H1 (cell line): ENCODE data around the gene GLG1. TPM values are rescaled to one million over a fixed set of nuclear protein-coding genes. Genes with fewer than 3 reads are reported as not detected.

Source experiments
- CTCF ChIA-PET: fragments of 300-600 bp; sonication (Branson Sonifier 250); formaldehyde crosslinking; loops from one replicate; lab custom pipeline; 2021; ENCODE audit not compliant: partially characterized antibody; lab: Charles Lee
- POLR2A ChIA-PET: fragments of 300-600 bp; sonication (Branson Sonifier 250); formaldehyde crosslinking; loops from one replicate; lab custom pipeline; 2021; ENCODE audit warnings: inconsistent platforms; ENCODE audit not compliant: partially characterized antibody; lab: Charles Lee
- DNase-seq, 2 experiments: peaks; one replicate each; pipeline versions ENCODE4 v3.0.0 to v3.0.0-alpha.2; 2010 to 2022; ENCODE audit warnings: low spot score in 2 of 2, low read depth in 1 of 2, mixed read lengths in 1 of 2
- FAIRE-seq: peaks from 2 replicates; lab custom pipeline; 2011; peaks lifted over from hg19 to GRCh38; lab: Jason Lieb, UNC
- H2AFZ ChIP-seq: 2 replicates; pipeline ENCODE4 v1.8.1; 2012; ENCODE audit warnings: low read length, inconsistent platforms
- H2AK5ac ChIP-seq: 2 replicates; pipeline ENCODE4 v1.6.1; 2013; ENCODE audit warnings: low read depth, low read length
- H2BK120ac ChIP-seq: replicated peaks from 2 replicates; pipeline ENCODE3; 2013; ENCODE audit warnings: low read depth, low read length, inconsistent platforms
- H2BK12ac ChIP-seq: 2 replicates; pipeline ENCODE4 v1.6.1; 2013; ENCODE audit warnings: low read depth, low read length
- H2BK15ac ChIP-seq: 2 replicates; pipeline ENCODE4 v1.6.1; 2013; ENCODE audit warnings: low read length
- H2BK20ac ChIP-seq: 2 replicates; pipeline ENCODE4 v1.6.1; 2013; ENCODE audit warnings: low read length
- H2BK5ac ChIP-seq: 2 replicates; pipeline ENCODE4 v1.6.1; 2013; ENCODE audit warnings: low read depth, low read length
- H3K14ac ChIP-seq: 2 replicates; pipeline ENCODE4 v1.6.1; 2013; ENCODE audit warnings: inconsistent platforms; ENCODE audit not compliant: insufficient read length
- H3K18ac ChIP-seq: 2 replicates; pipeline ENCODE4 v1.6.1; 2013; ENCODE audit warnings: low read length; ENCODE audit errors: extremely low read depth
- H3K23ac ChIP-seq: 2 replicates; pipeline ENCODE4 v1.6.1; 2013; ENCODE audit warnings: inconsistent platforms; ENCODE audit not compliant: insufficient read length
- H3K23me2 ChIP-seq: 2 replicates; pipeline ENCODE4 v1.6.1; 2013; ENCODE audit warnings: low read depth, low read length
- H3K27ac ChIP-seq: 2 replicates; pipeline ENCODE4 v1.6.1; 2011; ENCODE audit warnings: low read depth, low read length, inconsistent platforms
- H3K27me3 ChIP-seq, 4 experiments: replicated peaks in 1 of 4; 1 replicate in 1 of 4; 2 replicates in 3 of 4; pipeline versions ENCODE4 v1.6.1 to v1.8.1; 2011 to 2013; ENCODE audit warnings: low read length in 3 of 4, mild to moderate bottlenecking in 3 of 4, inconsistent platforms in 2 of 4, mixed read lengths in 2 of 4, moderate library complexity in 1 of 4; ENCODE audit not compliant: control insufficient read depth in 3 of 4, insufficient read depth in 3 of 4; ENCODE audit errors: extremely low read depth in 1 of 4
- H3K36me3 ChIP-seq, 4 experiments: 2 replicates each; pipeline versions ENCODE4 v1.6.1 to v1.8.1; 2011 to 2013; ENCODE audit warnings: mild to moderate bottlenecking in 4 of 4, low read length in 3 of 4, moderate library complexity in 2 of 4, control low read depth in 1 of 4, inconsistent platforms in 1 of 4; ENCODE audit not compliant: insufficient read depth in 4 of 4, control insufficient read depth in 2 of 4
- H3K4ac ChIP-seq: replicated peaks from 2 replicates; pipeline ENCODE3; 2013; ENCODE audit warnings: low read length, low read depth, mixed read lengths, inconsistent platforms; ENCODE audit not compliant: insufficient read length
- H3K4me1 ChIP-seq, 4 experiments: replicated peaks in 1 of 4; 1 replicate in 1 of 4; 2 replicates in 3 of 4; pipeline versions ENCODE4 v1.6.1 to v1.8.1; 2011 to 2013; ENCODE audit warnings: low read length in 3 of 4, inconsistent platforms in 2 of 4, mixed read lengths in 1 of 4; ENCODE audit not compliant: insufficient read depth in 4 of 4, control insufficient read depth in 3 of 4
- H3K4me2 ChIP-seq, 2 experiments: 2 replicates each; pipeline versions ENCODE4 v1.6.1 to v1.8.1; 2011 to 2013; ENCODE audit warnings: low read depth in 2 of 2, low read length in 2 of 2, control low read depth in 1 of 2, inconsistent platforms in 1 of 2, mild to moderate bottlenecking in 1 of 2; ENCODE audit not compliant: insufficient read depth in 1 of 2
- H3K4me3 ChIP-seq, 4 experiments: fragments of 200-600, 300-600 bp in 1 of 4; sonication (generic), shearing (Covaris generic), sonication (Bioruptor Twin) in 1 of 4; 2 replicates each; pipeline versions ENCODE4 v1.5.1 to v1.8.1; 2011 to 2016; ENCODE audit warnings: low read length in 4 of 4, low read depth in 3 of 4, control low read depth in 2 of 4, inconsistent platforms in 2 of 4, mild to moderate bottlenecking in 2 of 4, mixed read lengths in 1 of 4, moderate library complexity in 1 of 4; ENCODE audit not compliant: insufficient read depth in 2 of 4; ENCODE audit errors: extremely low read depth in 1 of 4
- H3K56ac ChIP-seq: replicated peaks from 2 replicates; pipeline ENCODE3; 2013; ENCODE audit warnings: low read depth, mild to moderate bottlenecking, mixed read lengths, low read length, inconsistent platforms; ENCODE audit not compliant: insufficient read length
- H3K79me1 ChIP-seq: 2 replicates; pipeline ENCODE4 v1.6.1; 2013; ENCODE audit warnings: low read depth, low read length, control low read depth
- H3K79me2 ChIP-seq, 2 experiments: 2 replicates each; pipeline versions ENCODE4 v1.6.1 to v1.8.1; 2012 to 2013; ENCODE audit warnings: low read length in 2 of 2, mild to moderate bottlenecking in 2 of 2, inconsistent platforms in 1 of 2; ENCODE audit not compliant: insufficient read depth in 2 of 2, control insufficient read depth in 1 of 2
- H3K9ac ChIP-seq, 4 experiments: replicated peaks in 1 of 4; 1 replicate in 1 of 4; 2 replicates in 3 of 4; pipeline versions ENCODE4 v1.6.1 to v1.8.1; 2011 to 2013; ENCODE audit warnings: low read depth in 3 of 4, low read length in 3 of 4, control low read depth in 2 of 4, mild to moderate bottlenecking in 2 of 4, moderate library complexity in 2 of 4, inconsistent platforms in 1 of 4; ENCODE audit errors: extremely low read depth in 1 of 4
- H3K9me3 ChIP-seq, 2 experiments: 2 replicates each; pipeline versions ENCODE4 v1.6.1 to v1.8.1; 2012 to 2013; ENCODE audit warnings: mild to moderate bottlenecking in 2 of 2, moderate library complexity in 2 of 2, control low read depth in 1 of 2, inconsistent platforms in 1 of 2, low read depth in 1 of 2, low read length in 1 of 2, mixed read lengths in 1 of 2; ENCODE audit not compliant: insufficient read depth in 2 of 2
- H4K20me1 ChIP-seq, 2 experiments: replicated peaks in 1 of 2; 2 replicates each; pipeline versions ENCODE3 to v1.8.1; 2011 to 2013; ENCODE audit warnings: inconsistent platforms in 2 of 2, low read length in 2 of 2, mild to moderate bottlenecking in 1 of 2; ENCODE audit not compliant: insufficient read depth in 2 of 2, control insufficient read depth in 1 of 2
- H4K5ac ChIP-seq: 2 replicates; pipeline ENCODE4 v1.6.1; 2013; ENCODE audit warnings: low read length, low read depth, mixed read lengths, inconsistent platforms; ENCODE audit not compliant: insufficient read length
- H4K8ac ChIP-seq: 2 replicates; pipeline ENCODE4 v1.8.0; 2013; ENCODE audit warnings: mild to moderate bottlenecking, moderate library complexity, low read length, inconsistent platforms; ENCODE audit not compliant: insufficient read depth; ENCODE audit errors: extremely low read depth
- H4K91ac ChIP-seq: replicated peaks from 2 replicates; pipeline ENCODE3; 2013; ENCODE audit warnings: low read length, mixed read lengths, inconsistent platforms; ENCODE audit not compliant: insufficient read length
- BCL11A ChIP-seq, 2 experiments: IDR thresholded peaks; one replicate each; pipeline ENCODE4 v1.6.1; 2011; ENCODE audit warnings: low read depth in 2 of 2, low read length in 2 of 2, mild to moderate bottlenecking in 2 of 2
- BRCA1 ChIP-seq: IDR thresholded peaks from 2 replicates; pipeline ENCODE4 v1.6.1; 2012; ENCODE audit warnings: low read depth, low read length, improper control_type of control experiment
- CREB1 ChIP-seq: IDR thresholded peaks from 2 replicates; pipeline ENCODE4 v1.6.1; 2012; ENCODE audit warnings: inconsistent platforms
- HDAC2 ChIP-seq, 2 experiments: fragments of 300-600 bp in 1 of 2; sonication (generic) in 1 of 2; IDR thresholded peaks; 2 replicates each; pipeline ENCODE4 v1.6.1; 2011 to 2012; ENCODE audit warnings: low read depth in 2 of 2, low read length in 2 of 2, mild to moderate bottlenecking in 2 of 2, moderate library complexity in 2 of 2, borderline replicate concordance in 1 of 2, inconsistent platforms in 1 of 2
- JUND ChIP-seq: IDR thresholded peaks from 2 replicates; pipeline ENCODE4 v1.6.1; 2011; ENCODE audit warnings: mild to moderate bottlenecking, improper control_type of control experiment, low read length
- SIX5 ChIP-seq: IDR thresholded peaks from 2 replicates; pipeline ENCODE4 v1.6.1; 2011; ENCODE audit warnings: mild to moderate bottlenecking, low read depth, low read length
- TAF7 ChIP-seq: optimal IDR thresholded peaks from 2 replicates; pipeline ENCODE3; 2011; ENCODE audit warnings: low read depth, mild to moderate bottlenecking, inconsistent platforms, low read length, moderate library complexity, borderline replicate concordance
- WGBS, 2 experiments: shearing (Covaris generic) in 1 of 2; methylation state at CpG; one replicate each; pipeline versions ENCODE4 v1.1.6 to v1.1.7; 2013 to 2015; ENCODE audit warnings: low lambda C conversion rate in 2 of 2, mixed read lengths in 2 of 2, inconsistent platforms in 1 of 2, low coverage in 1 of 2, missing lambda C conversion rate in 1 of 2; ENCODE audit not compliant: insufficient replicate concordance in 2 of 2, insufficient coverage in 1 of 2, insufficient read length in 1 of 2; ENCODE audit errors: extremely low coverage in 1 of 2, missing lambda C conversion rate in 1 of 2; 5-methylcytosine and 5-hydroxymethylcytosine counted together
- polyA plus RNA-seq, 7 experiments: library from polyadenylated mRNA; depleted of rRNA in 3 of 7; stranded (reverse) in 5 of 7; unstranded in 2 of 7; fragments of >200 nt in 5 of 7; fragments of 200-250 nt in 2 of 7; gene quantifications; 1 replicate in 5 of 7; 2 replicates in 1 of 7; 4 replicates in 1 of 7; pipeline versions ENCODE4 v1.2.1 to v1.2.3, GENCODE V29; 2011 to 2013; ENCODE audit warnings: missing spikeins in 2 of 7, mixed read lengths in 2 of 7
- total RNA-seq: library from RNA; stranded (reverse); fragmentation: NEBNext Ultra II Directional; extraction: Animal tissue kit (Norgen Biotek cat#: 25700); gene quantifications from 2 replicates; pipeline ENCODE4 v1.2.1, GENCODE V29; 2021

Gene GLG1
- total and polyA plus RNA-seq, 2 of the 8 experiments (the other 6 are each of a cell fraction or from before 2014, with no cell fraction given): 53.4 to 139 TPM

- Histone ChIP-seq H3K27me3 (no peaks in the 10 kb centered on the region), H3K79me1 (peaks cover 12% of the 10 kb centered on the region), H3K4me3 (no peak overlapping the region), H3K4me2 (no peak overlapping the region), H2BK120ac (no peak overlapping the region), H3K14ac (no peak overlapping the region), H3K27ac (no peak overlapping the region), H2AFZ (no peak overlapping the region), H2AK5ac (no peak overlapping the region), H4K91ac (no peak overlapping the region), H3K36me3 (no peaks in the 10 kb centered on the region), H3K4ac (no peak overlapping the region), H3K79me2 (peaks cover 12 to 87% of the 10 kb centered on the region in 2 experiments; a peak in 3 of 4 replicates), H3K56ac (no peak overlapping the region), H3K23me2 (no peaks in the 10 kb centered on the region; the same call in 1 of the 2 replicates), H2BK5ac (no peak overlapping the region), H4K8ac (0 out of 2 replicates have a peak overlapping the region, but pooled peaks have one; percentile 17), H3K18ac (no peak overlapping the region), H3K9me3 (no peaks in the 10 kb centered on the region), H2BK20ac (no peak overlapping the region), H3K4me1 (0 out of 7 replicates have a peak, but pooled peaks cover 0 to 3% (median 0%) of the 10 kb centered on the region in 4 experiments), H2BK12ac (no peak overlapping the region), H4K5ac (no peak overlapping the region), H3K23ac (no peak overlapping the region), H3K9ac (no peak overlapping the region), H4K20me1 (peaks cover 0 to 13% of the 10 kb centered on the region in 2 experiments), H2BK15ac (no peak overlapping the region)
- DNase-seq: no peak
- no peak for TF ChIP-seq CREB1
- no peak for TF ChIP-seq TAF7
- no peak for TF ChIP-seq BRCA1
- no peak for TF ChIP-seq BCL11A (IDR thresholded peaks at IDR 0.05; ENCODE audit: low read depth in 2 of 2, low read length in 2 of 2)
- no peak for TF ChIP-seq SIX5
- TF ChIP-seq HDAC2 (IDR thresholded peaks at IDR 0.05; ENCODE audit: borderline replicate concordance in 1 of 2, low read depth in 2 of 2, low read length in 2 of 2): no peak
- TF ChIP-seq JUND: no peak
- FAIRE-seq: no peak
- ChIA-PET CTCF (interaction anchor here (0.6 to 1.1 kb wide), 5 partner anchors 15 to 807 kb away, joined by 3 to 4 read pairs (median 3); no protein-coding TSS in a partner anchor), POLR2A (interaction anchor here (1.0 to 1.6 kb wide), 4 partner anchors 11 to 106 kb away, joined by 3 to 6 read pairs (median 3); partner anchors contain the start of gene RFWD3)
- WGBS, 2 experiments: 98% methylated on average over 3 of the region's 3 CpGs; no CpG with 5 or more reads in 1 of the 2 experiments
These were observed 46.0 kb downstream of the GLG1 start for GRCh38 chr16:74560912-74561311.
